HepG2 (cell line): ENCODE measurements around the gene HSF4. TPM values are rescaled to one million over a fixed set of nuclear protein-coding genes. Genes with fewer than 3 reads are reported as not detected.

ENCODE experiments used
- AGO1 ChIP-seq: fragments of 200-400 bp; formaldehyde crosslinking; IDR thresholded peaks from 2 replicates; pipeline ENCODE4 v1.6.1; 2017; ENCODE audit warnings: mild to moderate bottlenecking, low read depth, low read length, moderate library complexity; ENCODE audit not compliant: poor library complexity, severe bottlenecking
- BORCS8-MEF2B ChIP-seq: sonication (generic); formaldehyde crosslinking; IDR thresholded peaks from 2 replicates; pipeline ENCODE4 v1.8.0; 2022; ENCODE audit warnings: mild to moderate bottlenecking, missing genetic modification reagents
- FOXC1 ChIP-seq: sonication (generic); formaldehyde crosslinking; IDR thresholded peaks from 2 replicates; pipeline ENCODE4 v1.8.0; 2022; ENCODE audit warnings: mild to moderate bottlenecking, missing genetic modification reagents, borderline replicate concordance
- HES4 ChIP-seq: sonication (generic); formaldehyde crosslinking; IDR thresholded peaks from 2 replicates; pipeline ENCODE4 v1.9.0; 2021; ENCODE audit warnings: mild to moderate bottlenecking, missing genetic modification reagents, borderline replicate concordance
- KAT2B ChIP-seq: fragments of 150-350 bp; IDR thresholded peaks from 2 replicates; pipeline ENCODE4 v1.6.1; 2014; ENCODE audit warnings: low read depth, low read length, borderline replicate concordance
- SP4 ChIP-seq: sonication (generic); formaldehyde crosslinking; IDR thresholded peaks from 2 replicates; pipeline ENCODE4 v1.8.1; 2023; ENCODE audit warnings: mild to moderate bottlenecking, missing genetic modification reagents
- THAP8 ChIP-seq: sonication (generic); formaldehyde crosslinking; IDR thresholded peaks from 2 replicates; pipeline ENCODE4 v1.5.1; 2020; ENCODE audit warnings: missing genetic modification reagents, mild to moderate bottlenecking, borderline replicate concordance
- YEATS4 ChIP-seq: sonication (generic); formaldehyde crosslinking; IDR thresholded peaks from 2 replicates; pipeline ENCODE4 v1.4.0; 2020; ENCODE audit warnings: missing genetic modification reagents, borderline replicate concordance
- ZKSCAN5 ChIP-seq: sonication (generic); formaldehyde crosslinking; IDR thresholded peaks from 2 replicates; pipeline ENCODE4 v1.5.1; 2020; ENCODE audit warnings: mild to moderate bottlenecking, missing genetic modification reagents
- ZNF513 ChIP-seq: sonication (generic); formaldehyde crosslinking; conservative IDR thresholded peaks from 2 replicates; pipeline ENCODE4 v1.5.0; 2020; ENCODE audit warnings: missing genetic modification reagents
- ZNF546 ChIP-seq: sonication (generic); formaldehyde crosslinking; conservative IDR thresholded peaks from 2 replicates; pipeline ENCODE4 v1.8.1; 2023; ENCODE audit warnings: mild to moderate bottlenecking, missing genetic modification reagents
- ZNF549 ChIP-seq: sonication (generic); formaldehyde crosslinking; IDR thresholded peaks from 2 replicates; pipeline ENCODE4 v1.5.0; 2020; ENCODE audit warnings: missing genetic modification reagents
- ZNF564 ChIP-seq: sonication (generic); formaldehyde crosslinking; IDR thresholded peaks from 2 replicates; pipeline ENCODE4 v1.8.1; 2023; ENCODE audit warnings: mild to moderate bottlenecking, missing genetic modification reagents
- ZNF674 ChIP-seq: sonication (generic); formaldehyde crosslinking; IDR thresholded peaks from 2 replicates; pipeline ENCODE4 v1.5.0; 2020; ENCODE audit warnings: low read depth, mild to moderate bottlenecking, missing genetic modification reagents
- ZNF781 ChIP-seq: sonication (generic); formaldehyde crosslinking; IDR thresholded peaks from 2 replicates; pipeline ENCODE4 v1.5.1; 2020; ENCODE audit warnings: borderline replicate concordance, mild to moderate bottlenecking, missing genetic modification reagents; ENCODE audit errors: not compliant biosample characterization
- polyA plus RNA-seq, 8 experiments: library from polyadenylated mRNA; depleted of rRNA in 3 of 8; stranded (reverse) in 7 of 8; unstranded in 1 of 8; fragments of >200 nt; fragmentation: Illumina TruSeq in 4 of 8; extraction: Trizol in 4 of 8; gene quantifications; 2 replicates each; pipeline versions ENCODE4 v1.2.1 to v1.2.3, GENCODE V29; 2011 to 2016; ENCODE audit warnings: low read depth in 4 of 8, missing spikeins in 1 of 8, mixed read lengths in 1 of 8; ENCODE audit not compliant: insufficient read depth in 1 of 8
- total RNA-seq, 5 experiments: library from RNA; depleted of rRNA; stranded (reverse); fragments of >200 nt; fragmentation: Illumina TruSeq; extraction: Trizol; gene quantifications; 2 replicates each; pipeline ENCODE4 v1.2.3, GENCODE V29; 2016; ENCODE audit warnings: low read depth in 1 of 5

The HSF4 gene
- total and polyA plus RNA-seq, 2 of the 13 experiments (the other 11 are each of a cell fraction or from before 2014, with no cell fraction given): 3.5 to 16.9 TPM

- TF ChIP-seq THAP8 (CRISPR knock-in tag): no peak
- peak; percentile 38; the same call in 1 of the 2 replicates for TF ChIP-seq SP4 (CRISPR knock-in tag)
- no peak for TF ChIP-seq ZNF513
- TF ChIP-seq ZNF564 (CRISPR knock-in tag): 0 out of 2 replicates have a peak, but pooled peaks have one; percentile 33
- peak; percentile 81 for TF ChIP-seq AGO1
- no peak for TF ChIP-seq KAT2B
- TF ChIP-seq HES4 (CRISPR knock-in tag): 0 out of 2 replicates have a peak, but pooled peaks have one; percentile 25
- TF ChIP-seq ZNF549 (CRISPR knock-in tag): no peak
- TF ChIP-seq ZNF674 (CRISPR knock-in tag): peak; percentile 84; the same call in 1 of the 2 replicates
- peak; percentile 45; the same call in 1 of the 2 replicates for TF ChIP-seq BORCS8-MEF2B
- 0 out of 2 replicates have a peak, but pooled peaks have one; percentile 26 for TF ChIP-seq ZNF546 (CRISPR knock-in tag)
- TF ChIP-seq ZNF781 (CRISPR knock-in tag): peak; percentile 27
- 0 out of 2 replicates have a peak, but pooled peaks have one; percentile 17 for TF ChIP-seq YEATS4 (CRISPR knock-in tag)
- 0 out of 2 replicates have a peak, but pooled peaks have one; percentile 17 for TF ChIP-seq FOXC1 (CRISPR knock-in tag)
- TF ChIP-seq ZKSCAN5 (CRISPR knock-in tag): no peak
These were observed 42.9 kb downstream of the HSF4 start (continued) for GRCh38 chr16:67207249-67208091.
